ENCODE results near the gene MAP3K5.

The MAP3K5 gene

DNA sequence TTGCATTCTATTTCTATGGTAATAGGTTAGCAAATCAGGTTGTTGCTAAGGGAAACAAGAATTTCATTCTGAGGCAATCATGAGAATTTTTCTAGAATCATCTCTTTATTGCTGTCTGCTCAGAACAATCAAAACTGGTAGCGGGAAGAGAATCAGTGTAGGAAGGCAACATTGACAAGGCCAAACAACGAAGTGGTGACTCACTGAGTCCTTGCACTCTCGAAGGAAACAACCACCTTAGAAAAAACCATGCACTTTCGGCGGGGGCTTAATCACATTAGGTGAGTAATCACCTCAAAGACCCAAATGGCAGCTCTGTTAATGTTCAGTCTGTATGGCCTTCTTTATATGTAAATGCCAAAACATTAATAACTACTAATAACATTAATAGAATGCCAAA, 163.3 kb downstream of the MAP3K5 start:
- Histone ChIP-seq H3K27me3 (no peaks in the 10 kb centered on the region), H3K36me3 (peaks cover 11 to 12% (median 11%) of the 10 kb centered on the region in 3 donors), H3K9me3 (no peaks in the 10 kb centered on the region), H3K4me3 (no peak overlapping the region), H3K4me1 (no peaks in the 10 kb centered on the region), H3K27ac (no peak overlapping the region)
- no peak for DNase-seq
- no peak for TF ChIP-seq CTCF (IDR thresholded peaks at IDR 0.05)
- intact Hi-C loops (cut with DNase I; ENCODE audit: low total_unique reads), result no loop called here

GRCh38 chr6:136627191-136627590, 165.1 kb downstream of the MAP3K5 start:
- Histone ChIP-seq H3K27me3 (no peaks in the 10 kb centered on the region), H3K9me3 (no peaks in the 10 kb centered on the region), H3K4me1 (no peaks in the 10 kb centered on the region), H3K4me3 (no peak overlapping the region), H3K36me3 (peaks cover 10 to 20% (median 16%) of the 10 kb centered on the region in 3 donors), H3K27ac (no peak overlapping the region)
- DNase-seq, result no peak
- intact Hi-C loops (cut with DNase I; ENCODE audit: low total_unique reads), result no loop called here
- TF ChIP-seq CTCF (IDR thresholded peaks at IDR 0.05), result no peak

DNA sequence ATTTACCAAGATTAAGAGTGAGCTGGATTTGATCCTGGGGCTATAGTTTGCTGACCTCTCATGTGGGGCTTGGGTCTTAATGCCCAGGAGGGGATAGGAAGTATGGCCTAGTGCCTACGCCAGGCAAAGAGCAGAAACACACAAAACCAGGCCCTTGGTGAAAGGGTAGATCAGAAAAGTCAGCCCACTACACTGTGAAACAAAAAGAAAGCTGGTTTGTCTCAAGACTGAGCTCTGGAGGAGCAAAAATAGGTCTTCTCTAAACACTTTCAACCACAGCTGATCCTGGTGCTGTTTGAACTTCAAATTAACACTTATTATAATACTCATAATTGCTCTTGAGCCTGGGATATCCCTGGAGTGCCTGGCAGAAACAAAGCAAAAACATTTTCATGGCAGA, 167.0 kb downstream of the MAP3K5 start:
- Histone ChIP-seq H3K36me3 (peaks cover 18 to 32% (median 20%) of the 10 kb centered on the region in 3 donors), H3K27ac (no peak overlapping the region), H3K4me3 (no peak overlapping the region), H3K9me3 (no peaks in the 10 kb centered on the region), H3K4me1 (no peaks in the 10 kb centered on the region), H3K27me3 (no peaks in the 10 kb centered on the region)
- intact Hi-C loops (cut with DNase I; ENCODE audit: low total_unique reads), result no loop called here
- no peak for TF ChIP-seq CTCF (IDR thresholded peaks at IDR 0.05)
- DNase-seq, result no peak

DNA sequence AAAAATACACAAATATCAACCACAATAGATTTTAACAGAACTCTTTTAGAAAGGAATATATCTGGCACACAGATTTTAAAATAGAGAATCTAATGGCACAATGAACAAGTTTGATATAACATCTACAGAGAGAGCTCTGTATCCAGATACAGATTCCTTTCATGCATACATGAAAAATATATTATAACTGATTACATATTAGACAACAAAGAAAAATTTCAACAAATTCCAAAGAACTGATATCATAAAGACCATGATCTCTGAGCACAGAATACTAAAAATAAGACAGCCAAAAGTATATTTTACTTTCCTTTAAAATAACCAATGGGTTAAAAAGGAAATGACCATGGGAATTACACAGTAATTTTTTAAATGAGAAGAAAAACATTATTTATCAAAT, 167.9 kb downstream of the MAP3K5 start:
- Histone ChIP-seq H3K27me3 (no peaks in the 10 kb centered on the region), H3K36me3 (peaks cover 23 to 37% (median 26%) of the 10 kb centered on the region in 3 donors), H3K4me3 (no peak overlapping the region), H3K9me3 (no peaks in the 10 kb centered on the region), H3K4me1 (no peaks in the 10 kb centered on the region), H3K27ac (no peak overlapping the region)
- intact Hi-C loops (cut with DNase I; ENCODE audit: low total_unique reads), result no loop called here
- no peak for TF ChIP-seq CTCF (IDR thresholded peaks at IDR 0.05)
- no peak for DNase-seq

- Histone ChIP-seq H3K4me1 (no peaks in the 10 kb centered on the region), H3K27ac (no peak overlapping the region), H3K9me3 (no peaks in the 10 kb centered on the region), H3K36me3 (peaks cover 45 to 56% (median 46%) of the 10 kb centered on the region in 3 donors), H3K4me3 (no peak overlapping the region), H3K27me3 (no peaks in the 10 kb centered on the region)
- DNase-seq, result no peak
- TF ChIP-seq CTCF (IDR thresholded peaks at IDR 0.05), result no peak
- intact Hi-C loops (cut with DNase I; ENCODE audit: low total_unique reads), result no loop called here
Observed at GRCh38 chr6:136618086-136618485, 174.2 kb downstream of the MAP3K5 start.

GRCh38 chr6:136616527-136616926, 175.8 kb downstream of the MAP3K5 start:
- H3K9me3 ChIP-seq, result no peaks in the 10 kb centered on the region
- TF ChIP-seq CTCF (IDR thresholded peaks at IDR 0.05), result no peak
- no peak overlapping the region for H3K27ac ChIP-seq
- H3K4me3 ChIP-seq, result no peak overlapping the region
- no peaks in the 10 kb centered on the region for H3K27me3 ChIP-seq
- peaks cover 30 to 47% (median 42%) of the 10 kb centered on the region in 3 donors for H3K36me3 ChIP-seq
- H3K4me1 ChIP-seq, result no peaks in the 10 kb centered on the region
- intact Hi-C loops (cut with DNase I; ENCODE audit: low total_unique reads), result no loop called here
- DNase-seq, result no peak
